ENCODE data around the gene GRIK3. TPM values are rescaled to one million over a fixed set of nuclear protein-coding genes. Genes with fewer than 3 reads are reported as not detected.

Gene GRIK3
- total and polyA plus RNA-seq, 2 experiments from 2014 or later = under 0.01 TPM; not detected in 1

DNA sequence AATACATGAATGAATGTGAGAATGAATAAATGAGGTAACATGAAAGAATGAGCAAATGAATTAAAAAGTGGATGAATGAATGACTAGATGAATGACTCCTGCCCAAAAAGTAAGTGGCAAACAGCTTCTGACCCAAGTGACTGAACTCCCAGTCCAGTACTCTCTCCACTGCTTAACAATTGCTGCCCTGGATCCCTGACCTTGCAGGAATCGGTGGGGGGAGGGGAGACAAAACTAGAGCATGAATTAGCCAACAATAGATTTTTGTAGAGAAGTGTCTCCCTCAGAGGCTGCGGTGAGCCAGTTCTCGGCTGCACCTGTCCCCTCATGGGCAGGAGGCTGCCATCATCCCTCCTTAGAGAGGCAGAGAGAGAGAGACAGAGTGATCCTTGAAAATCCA is 5.9 kb upstream of the GRIK3 start:
- Histone ChIP-seq H3K4me3 (no peak overlapping the region), H3K4me1 (ENCODE audit: insufficient read depth) (no peaks in the 10 kb centered on the region), H3K79me2 (no peaks in the 10 kb centered on the region), H3K9me3 (ENCODE audit: low read depth) (no peaks in the 10 kb centered on the region), H2AFZ (no peak overlapping the region), H3K4me2 (no peak overlapping the region), H3K27ac (no peak overlapping the region), H3K36me3 (replicated peaks; ENCODE audit: insufficient read depth, low read depth) (no peaks in the 10 kb centered on the region), H3K27me3 (peaks cover 91% of the 10 kb centered on the region), H3K9me2 (replicated peaks; ENCODE audit: insufficient read depth) (no peaks in the 10 kb centered on the region), H4K20me1 (ENCODE audit: insufficient read depth, poor library complexity, severe bottlenecking) (no peaks in the 10 kb centered on the region)
- DNase-seq (ENCODE audit: low spot score) = no peak
- TF ChIP-seq, protein P1, sequence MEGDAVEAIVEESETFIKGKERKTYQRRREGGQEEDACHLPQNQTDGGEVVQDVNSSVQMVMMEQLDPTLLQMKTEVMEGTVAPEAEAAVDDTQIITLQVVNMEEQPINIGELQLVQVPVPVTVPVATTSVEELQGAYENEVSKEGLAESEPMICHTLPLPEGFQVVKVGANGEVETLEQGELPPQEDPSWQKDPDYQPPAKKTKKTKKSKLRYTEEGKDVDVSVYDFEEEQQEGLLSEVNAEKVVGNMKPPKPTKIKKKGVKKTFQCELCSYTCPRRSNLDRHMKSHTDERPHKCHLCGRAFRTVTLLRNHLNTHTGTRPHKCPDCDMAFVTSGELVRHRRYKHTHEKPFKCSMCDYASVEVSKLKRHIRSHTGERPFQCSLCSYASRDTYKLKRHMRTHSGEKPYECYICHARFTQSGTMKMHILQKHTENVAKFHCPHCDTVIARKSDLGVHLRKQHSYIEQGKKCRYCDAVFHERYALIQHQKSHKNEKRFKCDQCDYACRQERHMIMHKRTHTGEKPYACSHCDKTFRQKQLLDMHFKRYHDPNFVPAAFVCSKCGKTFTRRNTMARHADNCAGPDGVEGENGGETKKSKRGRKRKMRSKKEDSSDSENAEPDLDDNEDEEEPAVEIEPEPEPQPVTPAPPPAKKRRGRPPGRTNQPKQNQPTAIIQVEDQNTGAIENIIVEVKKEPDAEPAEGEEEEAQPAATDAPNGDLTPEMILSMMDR (IDR thresholded peaks at IDR 0.05; ENCODE audit: poor library complexity) = no peak
- TF ChIP-seq EZH2 (IDR thresholded peaks at IDR 0.05; ENCODE audit: borderline replicate concordance) = no peak
- no peak for TF ChIP-seq EZH2phosphoT487 (IDR thresholded peaks at IDR 0.05; ENCODE audit: low read depth, severe bottlenecking, unreplicated experiment)
- 44% methylated on average over 3 of the region's 3 CpGs for WGBS (ENCODE audit: low lambda C conversion rate, missing lambda C conversion rate)

GRCh38 chr1:37038227-37039093 is 4.1 kb upstream of the GRIK3 start:
- Histone ChIP-seq H3K9me3 (ENCODE audit: low read depth) (no peaks in the 10 kb centered on the region), H3K4me1 (ENCODE audit: insufficient read depth) (no peaks in the 10 kb centered on the region), H3K27ac (no peak overlapping the region), H3K27me3 (peaks cover 94% of the 10 kb centered on the region), H2AFZ (no peak overlapping the region), H4K20me1 (ENCODE audit: insufficient read depth, poor library complexity, severe bottlenecking) (no peaks in the 10 kb centered on the region), H3K4me2 (no peak overlapping the region), H3K9me2 (replicated peaks; ENCODE audit: insufficient read depth) (no peaks in the 10 kb centered on the region), H3K4me3 (no peak overlapping the region), H3K79me2 (no peaks in the 10 kb centered on the region), H3K36me3 (replicated peaks; ENCODE audit: insufficient read depth, low read depth) (no peaks in the 10 kb centered on the region)
- no peak for TF ChIP-seq EZH2 (IDR thresholded peaks at IDR 0.05; ENCODE audit: borderline replicate concordance)
- TF ChIP-seq, protein P1 (IDR thresholded peaks at IDR 0.05; ENCODE audit: poor library complexity) = peak; percentile 42
- TF ChIP-seq EZH2phosphoT487 (IDR thresholded peaks at IDR 0.05; ENCODE audit: low read depth, severe bottlenecking, unreplicated experiment) = no peak
- peak; percentile 52 for DNase-seq (ENCODE audit: low spot score)
- 27% methylated on average over 16 of the region's 16 CpGs for WGBS (ENCODE audit: low lambda C conversion rate, missing lambda C conversion rate)

DNA sequence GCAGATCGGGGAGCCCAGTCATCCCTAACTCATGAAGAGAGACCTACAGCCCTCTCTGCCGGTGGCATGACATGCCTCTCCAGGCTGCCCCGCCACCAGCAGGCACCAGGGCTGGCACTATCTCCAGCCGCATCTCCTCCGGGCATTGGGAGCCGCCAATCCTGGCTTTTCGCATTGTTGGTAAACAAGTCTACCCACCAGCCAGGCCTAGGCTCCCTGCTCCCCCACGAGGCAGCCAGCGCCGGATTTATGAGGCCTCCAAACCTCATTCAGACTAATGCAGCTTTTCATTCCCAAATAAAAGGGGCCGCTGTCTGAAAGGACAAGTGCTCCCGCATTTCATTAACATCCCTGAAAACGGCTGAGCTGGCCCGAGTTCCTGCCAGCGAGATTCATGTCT is 3.4 kb upstream of the GRIK3 start:
- Histone ChIP-seq H2AFZ (no peak overlapping the region), H3K9me3 (ENCODE audit: low read depth) (no peaks in the 10 kb centered on the region), H3K9me2 (replicated peaks; ENCODE audit: insufficient read depth) (no peaks in the 10 kb centered on the region), H4K20me1 (ENCODE audit: insufficient read depth, poor library complexity, severe bottlenecking) (no peaks in the 10 kb centered on the region), H3K36me3 (replicated peaks; ENCODE audit: insufficient read depth, low read depth) (no peaks in the 10 kb centered on the region), H3K4me1 (ENCODE audit: insufficient read depth) (no peaks in the 10 kb centered on the region), H3K27ac (no peak overlapping the region), H3K4me3 (no peak overlapping the region), H3K27me3 (peaks cover 95% of the 10 kb centered on the region), H3K4me2 (no peak overlapping the region), H3K79me2 (no peaks in the 10 kb centered on the region)
- no peak for DNase-seq (ENCODE audit: low spot score)
- no peak for TF ChIP-seq EZH2phosphoT487 (IDR thresholded peaks at IDR 0.05; ENCODE audit: low read depth, severe bottlenecking, unreplicated experiment)
- 22% methylated on average over 14 of the region's 15 CpGs for WGBS (ENCODE audit: low lambda C conversion rate, missing lambda C conversion rate)

DNA sequence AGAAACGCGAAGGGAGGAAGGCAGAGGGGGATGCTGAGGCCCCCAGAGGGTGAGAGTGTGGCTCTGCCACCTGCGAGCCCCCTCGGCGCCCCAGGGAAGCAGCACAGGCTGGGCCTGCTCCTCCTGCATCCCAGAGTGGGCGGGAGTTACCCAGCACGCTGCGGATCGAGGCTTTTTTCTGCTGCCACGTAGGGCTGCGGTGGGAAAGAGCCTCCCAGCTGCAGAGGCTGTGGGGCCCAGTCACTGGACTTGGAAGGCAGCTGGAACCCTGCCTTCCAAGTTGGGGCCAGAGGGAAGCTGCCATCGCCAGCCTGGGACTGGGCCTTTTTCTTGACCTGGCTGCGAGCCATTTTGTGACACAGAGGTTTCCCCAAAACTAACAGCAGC is 2.3 kb upstream of the GRIK3 start:
- Histone ChIP-seq H3K27ac (no peak overlapping the region), H4K20me1 (ENCODE audit: insufficient read depth, poor library complexity, severe bottlenecking) (no peaks in the 10 kb centered on the region), H3K9me2 (replicated peaks; ENCODE audit: insufficient read depth) (no peaks in the 10 kb centered on the region), H3K4me2 (no peak overlapping the region), H3K79me2 (no peaks in the 10 kb centered on the region), H2AFZ (no peak overlapping the region), H3K27me3 (peaks cover 95% of the 10 kb centered on the region), H3K4me1 (ENCODE audit: insufficient read depth) (no peaks in the 10 kb centered on the region), H3K36me3 (replicated peaks; ENCODE audit: insufficient read depth, low read depth) (no peaks in the 10 kb centered on the region), H3K9me3 (ENCODE audit: low read depth) (no peaks in the 10 kb centered on the region), H3K4me3 (no peak overlapping the region)
- WGBS (ENCODE audit: low lambda C conversion rate, missing lambda C conversion rate) = 18% methylated on average over 12 of the region's 13 CpGs
- DNase-seq (ENCODE audit: low spot score) = no peak
- TF ChIP-seq, protein P1 (IDR thresholded peaks at IDR 0.05; ENCODE audit: poor library complexity) = no peak
- TF ChIP-seq EZH2phosphoT487 (IDR thresholded peaks at IDR 0.05; ENCODE audit: low read depth, severe bottlenecking, unreplicated experiment) = no peak
